ENCODE results near the gene ZBTB37. TPM values are rescaled to one million over a fixed set of nuclear protein-coding genes. Genes with fewer than 3 reads are reported as not detected.
"Not testable (repeated sequence)": the region's sequence is repeated elsewhere in the genome, so short reads cannot be mapped to it uniquely, and the experiment has no call there.

ZBTB37 gene
- total RNA-seq, 1 donor from 2014 or later = 7.9 TPM

- DNase-seq (no peak), ATAC-seq (no peak)
- intact Hi-C loops (cut with micrococcal nuclease) = no loop called here
Observed at GRCh38 chr1:173889885-173890284, 21.7 kb downstream of the ZBTB37 start.

- ATAC-seq (no peak), DNase-seq (no peak)
- intact Hi-C loops (cut with micrococcal nuclease) = no loop called here
Observed at GRCh38 chr1:173893611-173894010, 25.4 kb downstream of the ZBTB37 start.

GRCh38 chr1:173894189-173894588 lies 26.0 kb downstream of the ZBTB37 start:
- intact Hi-C loops (cut with micrococcal nuclease) = no loop called here
- ATAC-seq (no peak), DNase-seq (no peak)

GRCh38 chr1:173900427-173900826 lies 32.2 kb downstream of the ZBTB37 start:
- intact Hi-C loops (cut with micrococcal nuclease) = no loop called here
- DNase-seq = no peak
- no peak for ATAC-seq

GRCh38 chr1:173900992-173901391 lies 32.8 kb downstream of the ZBTB37 start:
- DNase-seq (no peak), ATAC-seq (no peak)
- intact Hi-C loops (cut with micrococcal nuclease) = no loop called here

GRCh38 chr1:173903827-173904531 lies 35.8 kb downstream of the ZBTB37 start:
- DNase-seq (no peak), ATAC-seq (no peak)
- intact Hi-C loops (cut with micrococcal nuclease) = no loop called here

- DNase-seq (no peak), ATAC-seq (no peak)
- intact Hi-C loops (cut with micrococcal nuclease) = no loop called here
Observed at GRCh38 chr1:173913111-173913510, 44.9 kb downstream of the ZBTB37 start.

GRCh38 chr1:173914366-173914871 lies 46.2 kb downstream of the ZBTB37 start:
- intact Hi-C loops (cut with micrococcal nuclease) = no loop called here

GRCh38 chr1:173915596-173915995 lies 47.4 kb downstream of the ZBTB37 start:
- DNase-seq (no peak), ATAC-seq (no peak)
- intact Hi-C loops (cut with micrococcal nuclease) = no loop called here

More at GRCh38 chr1:173914366-173914871, 46.2 kb downstream of the ZBTB37 start:
- no peak for DNase-seq
- no peak for ATAC-seq

- intact Hi-C loops (cut with micrococcal nuclease) = no loop called here
- DNase-seq (no peak), ATAC-seq (no peak)
Observed at GRCh38 chr1:173916667-173917066, 48.5 kb downstream of the ZBTB37 start.

- no peak for ATAC-seq
- intact Hi-C loops (cut with micrococcal nuclease) = no loop called here
- DNase-seq = no peak
Observed at GRCh38 chr1:173917149-173917548, 49.0 kb downstream of the ZBTB37 start, which contains the start of gene SERPINC1. Gene SERPINC1 (minus strand): TSS chr1:173917327. CDS start chr1:173917259, 68 bp downstream.

- DNase-seq (no peak), ATAC-seq (no peak)
- intact Hi-C loops (cut with micrococcal nuclease) = no loop called here
Observed at GRCh38 chr1:173917635-173918493, 49.7 kb downstream of the ZBTB37 start.

- DNase-seq (no peak), ATAC-seq (no peak)
- intact Hi-C loops (cut with micrococcal nuclease) = no loop called here
Observed at GRCh38 chr1:173920861-173921260, 52.7 kb downstream of the ZBTB37 start.

GRCh38 chr1:173925306-173926242 lies 57.4 kb downstream of the ZBTB37 start:
- no peak for ATAC-seq
- DNase-seq = no peak
- intact Hi-C loops (cut with micrococcal nuclease) = no loop called here

GRCh38 chr1:173930541-173930940 lies 62.4 kb downstream of the ZBTB37 start:
- intact Hi-C loops (cut with micrococcal nuclease); DNase-seq; ATAC-seq: not testable (repeated sequence)

GRCh38 chr1:173934440-173934839 lies 66.3 kb downstream of the ZBTB37 start:
- intact Hi-C loops (cut with micrococcal nuclease) = no loop called here
- no peak for ATAC-seq
- DNase-seq = no peak

GRCh38 chr1:173937062-173937461 lies 68.9 kb downstream of the ZBTB37 start:
- intact Hi-C loops (cut with micrococcal nuclease) = no loop called here
- ATAC-seq (no peak), DNase-seq (no peak)

GRCh38 chr1:173946380-173946921 lies 78.3 kb downstream of the ZBTB37 start:
- no peak for DNase-seq
- intact Hi-C loops (cut with micrococcal nuclease) = no loop called here
- no peak for ATAC-seq

- DNase-seq (no peak), ATAC-seq (no peak)
- intact Hi-C loops (cut with micrococcal nuclease) = no loop called here
Observed at GRCh38 chr1:173948594-173948993, 80.4 kb downstream of the ZBTB37 start.

All from left ventricle myocardium superior (tissue), 1 donor.